HG02970 (cell line): ENCODE results near the gene RMRP.
A peak's percentile ranks its signal among the peaks of the same experiment; 100 is the strongest.

ENCODE experiments used
- ATAC-seq: cut with Tn5 transposase; IDR thresholded peaks from one replicate; pipeline ENCODE4 v1.9.1; 2021; ENCODE audit warnings: mild to moderate bottlenecking, moderate library complexity, moderate number of reproducible peaks; ENCODE audit not compliant: unreplicated experiment, low FRiP score

RMRP gene

GRCh38 chr9:35657546-35658136, at the start of gene RMRP:
RMRP (minus strand) TSS chr9:35658019.
- peak; percentile 85 for ATAC-seq

GRCh38 chr9:35706951-35707350, 49.1 kb upstream of the RMRP start:
- ATAC-seq: no peak

GRCh38 chr9:35705836-35706430, 48.1 kb upstream of the RMRP start:
- ATAC-seq: no peak

- no peak for ATAC-seq
Observed at GRCh38 chr9:35705372-35705771, 47.6 kb upstream of the RMRP start.

GRCh38 chr9:35703906-35704672, 46.3 kb upstream of the RMRP start:
- ATAC-seq: no peak

GRCh38 chr9:35702696-35703095, 44.9 kb upstream of the RMRP start:
- no peak for ATAC-seq

GRCh38 chr9:35700942-35701341, 43.1 kb upstream of the RMRP start:
- no peak for ATAC-seq

- ATAC-seq: no peak
Observed at GRCh38 chr9:35700031-35700430, 42.2 kb upstream of the RMRP start.

GRCh38 chr9:35698231-35698630, 40.4 kb upstream of the RMRP start:
- no peak for ATAC-seq

GRCh38 chr9:35697486-35697885, 39.7 kb upstream of the RMRP start:
- no peak for ATAC-seq

GRCh38 chr9:35696520-35697215, 38.8 kb upstream of the RMRP start:
- no peak for ATAC-seq

- no peak for ATAC-seq
Observed at GRCh38 chr9:35695943-35696401, 38.2 kb upstream of the RMRP start.

- no peak for ATAC-seq
Observed at GRCh38 chr9:35691757-35692301, 34.0 kb upstream of the RMRP start.

- ATAC-seq: no peak
Observed at GRCh38 chr9:35691334-35691650, 33.5 kb upstream of the RMRP start.

GRCh38 chr9:35690614-35691333, 33.0 kb upstream of the RMRP start:
- no peak for ATAC-seq

- no peak for ATAC-seq
Observed at GRCh38 chr9:35690294-35690613, 32.4 kb upstream of the RMRP start.

GRCh38 chr9:35689542-35690293, 31.9 kb upstream of the RMRP start, which contains the start of gene TPM2:
TPM2 (minus strand) TSS chr9:35689925; CDS start chr9:35689817, 108 bp downstream.
- ATAC-seq: no peak

GRCh38 chr9:35688558-35689541, 31.0 kb upstream of the RMRP start:
- no peak for ATAC-seq
